GM18519 (cell line): ENCODE measurements around the gene ZDHHC3.

Experiments used
- ATAC-seq: cut with Tn5 transposase; IDR thresholded peaks from one replicate; pipeline ENCODE4 v1.9.1; 2021; ENCODE audit warnings: mild to moderate bottlenecking, moderate library complexity; ENCODE audit not compliant: unreplicated experiment, low FRiP score

The ZDHHC3 gene, protein sequence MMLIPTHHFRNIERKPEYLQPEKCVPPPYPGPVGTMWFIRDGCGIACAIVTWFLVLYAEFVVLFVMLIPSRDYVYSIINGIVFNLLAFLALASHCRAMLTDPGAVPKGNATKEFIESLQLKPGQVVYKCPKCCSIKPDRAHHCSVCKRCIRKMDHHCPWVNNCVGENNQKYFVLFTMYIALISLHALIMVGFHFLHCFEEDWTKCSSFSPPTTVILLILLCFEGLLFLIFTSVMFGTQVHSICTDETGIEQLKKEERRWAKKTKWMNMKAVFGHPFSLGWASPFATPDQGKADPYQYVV

DNA sequence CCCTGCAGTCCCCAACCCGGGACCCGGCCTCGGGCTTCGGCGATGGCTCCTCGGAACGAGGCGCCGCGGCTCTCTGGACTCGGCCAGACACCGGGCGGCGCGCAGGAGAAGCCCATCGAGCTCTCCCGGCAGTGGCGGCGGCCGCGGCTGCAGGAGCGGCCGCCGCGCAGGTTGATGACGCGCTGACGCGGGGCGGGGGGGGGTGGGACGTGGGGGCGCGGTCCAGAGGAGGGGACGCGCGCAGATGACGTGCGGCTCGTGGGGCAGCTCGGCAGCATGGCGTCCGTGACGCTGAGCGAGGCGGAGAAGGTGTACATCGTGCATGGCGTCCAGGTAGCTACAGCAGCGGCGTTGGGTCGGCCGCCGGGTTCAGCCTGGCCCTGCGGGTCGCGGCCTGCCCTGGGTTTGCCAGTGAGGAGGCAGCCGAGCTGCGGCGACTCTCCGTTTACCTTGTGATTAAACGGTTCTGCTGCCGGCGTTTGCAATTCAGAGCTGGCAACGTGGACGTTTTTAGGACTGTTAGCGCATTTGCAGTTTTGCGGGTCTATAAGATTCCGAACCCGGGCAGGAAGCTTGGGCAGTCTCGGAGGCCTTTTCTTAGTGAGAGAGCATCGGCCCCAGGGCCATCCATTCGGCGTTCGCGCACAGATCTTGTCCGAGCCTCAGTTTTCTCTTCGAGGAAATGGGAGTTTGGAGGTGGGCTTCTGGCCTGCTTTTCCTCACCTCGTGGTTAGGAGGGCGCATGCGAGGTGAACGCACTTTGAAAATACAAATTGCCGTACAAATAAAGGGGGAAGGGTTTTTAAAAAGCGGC lies at the start of gene ZDHHC3, which contains the start of gene EXOSC7:
Gene ZDHHC3 (minus strand): TSS at position 173 of the 814 bp plus-strand sequence. CDS start 16,738 bp downstream, outside the sequence.
Gene EXOSC7 (plus strand): TSS at position 243 of the 814 bp plus-strand sequence. CDS start 34 bp downstream, at position 277.
- peak; percentile 65 for ATAC-seq

DNA sequence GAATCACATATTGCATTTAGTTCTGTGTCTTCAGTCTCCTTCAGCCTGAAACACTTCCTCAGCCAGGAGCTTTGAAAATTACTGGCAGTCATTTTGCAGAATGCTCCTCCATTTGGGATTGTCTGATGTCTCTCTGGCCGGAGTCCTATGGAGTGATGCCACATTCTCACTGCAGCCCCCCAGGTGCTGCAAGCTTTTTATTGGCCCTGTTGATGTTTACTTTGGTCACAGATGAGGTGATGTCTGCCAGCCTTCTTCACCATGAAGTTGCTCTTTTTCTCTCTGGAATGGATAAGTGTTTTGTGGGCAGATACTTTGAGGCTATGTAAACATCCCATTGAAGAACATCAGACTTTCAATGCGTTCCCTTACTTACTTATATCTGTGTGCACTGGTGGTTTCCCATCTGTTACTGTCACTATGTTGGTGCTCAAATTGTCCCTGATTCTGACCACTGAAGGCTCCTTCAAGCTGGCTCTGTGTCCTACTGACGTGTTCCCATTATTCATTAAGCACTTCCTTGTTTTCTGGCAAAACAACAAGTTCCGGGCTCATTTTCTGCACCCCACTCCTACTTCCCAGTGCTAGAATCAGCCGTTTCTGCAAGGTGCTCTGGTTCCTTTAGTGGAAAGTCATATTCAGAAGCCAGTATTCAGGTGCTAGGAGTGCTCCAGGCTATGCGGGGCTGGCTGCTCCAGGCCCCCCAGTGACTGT lies 48.7 kb upstream of the ZDHHC3 start:
- ATAC-seq: no peak

DNA sequence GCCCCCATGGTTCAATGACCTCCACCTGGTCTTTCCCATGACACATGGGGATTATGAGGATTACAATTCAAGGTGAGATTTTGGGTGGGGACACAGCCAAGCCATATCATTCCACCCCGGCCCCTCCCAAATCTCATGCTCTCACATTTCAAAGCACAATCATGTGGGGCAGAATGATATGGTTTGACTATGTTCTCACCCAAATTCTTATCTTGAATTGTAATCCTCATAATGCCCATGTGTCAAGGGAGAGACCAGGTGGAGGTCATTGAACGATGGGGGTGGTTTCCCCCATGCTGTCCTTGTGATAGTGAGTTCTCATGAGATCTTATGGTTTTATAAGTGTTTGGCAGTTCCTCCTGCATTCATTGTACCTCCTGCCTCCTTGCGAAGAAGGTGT lies 47.7 kb upstream of the ZDHHC3 start:
- no peak for ATAC-seq

DNA sequence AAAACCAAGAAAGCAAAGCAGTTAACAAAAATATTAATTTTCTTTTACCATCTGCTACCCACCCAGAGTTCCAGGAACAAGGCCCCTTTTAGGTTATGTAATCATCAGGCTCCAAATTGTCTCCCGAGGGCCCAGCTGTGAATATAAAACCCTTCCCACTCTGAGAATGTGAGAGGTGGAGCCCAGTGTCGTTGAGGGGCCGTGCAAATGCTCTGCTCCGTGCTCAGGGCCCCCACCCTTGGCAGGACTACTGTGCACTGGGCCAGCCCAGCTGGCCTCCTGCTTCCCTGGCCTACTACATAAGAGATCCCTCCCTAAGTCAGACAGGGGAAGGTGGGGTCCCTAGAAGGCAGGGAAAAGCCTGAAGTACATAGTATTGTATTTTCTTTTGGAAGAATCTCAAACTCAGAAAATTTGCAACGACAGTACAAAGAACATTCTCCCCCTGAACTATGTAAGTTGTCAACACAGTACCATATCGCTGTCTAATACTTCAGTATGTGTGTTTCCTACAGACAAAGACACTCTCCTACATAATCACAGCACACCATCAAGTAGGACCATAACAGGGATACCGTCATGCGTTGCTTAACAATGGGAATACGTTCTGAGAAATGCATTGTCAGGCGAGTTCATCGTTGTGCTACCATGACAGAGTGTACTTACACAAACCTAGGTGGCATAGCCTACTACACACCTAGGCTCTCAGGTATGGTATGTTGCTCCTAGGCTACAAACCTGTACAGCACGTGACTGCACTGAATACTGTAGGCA lies 45.7 kb upstream of the ZDHHC3 start:
- ATAC-seq: no peak

DNA sequence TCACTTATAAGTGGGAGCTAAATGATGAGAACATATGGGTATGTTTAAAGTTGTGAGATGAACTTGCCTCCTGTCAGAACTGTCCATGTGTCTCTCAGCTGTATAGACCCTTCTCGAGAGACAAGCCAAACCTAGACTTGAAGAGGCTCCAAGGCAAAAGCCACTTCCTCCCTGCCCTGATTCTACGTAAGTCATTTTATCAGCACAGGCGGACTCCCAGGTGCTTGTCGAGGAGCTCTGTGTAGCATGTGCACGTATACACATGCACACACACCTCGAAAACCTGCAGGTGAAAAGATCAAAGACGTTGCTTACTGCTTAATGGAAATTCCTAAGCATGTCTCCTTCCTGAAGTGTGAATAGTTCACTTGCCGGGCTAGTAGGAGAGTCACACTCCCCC lies 44.6 kb upstream of the ZDHHC3 start:
- ATAC-seq: no peak

DNA sequence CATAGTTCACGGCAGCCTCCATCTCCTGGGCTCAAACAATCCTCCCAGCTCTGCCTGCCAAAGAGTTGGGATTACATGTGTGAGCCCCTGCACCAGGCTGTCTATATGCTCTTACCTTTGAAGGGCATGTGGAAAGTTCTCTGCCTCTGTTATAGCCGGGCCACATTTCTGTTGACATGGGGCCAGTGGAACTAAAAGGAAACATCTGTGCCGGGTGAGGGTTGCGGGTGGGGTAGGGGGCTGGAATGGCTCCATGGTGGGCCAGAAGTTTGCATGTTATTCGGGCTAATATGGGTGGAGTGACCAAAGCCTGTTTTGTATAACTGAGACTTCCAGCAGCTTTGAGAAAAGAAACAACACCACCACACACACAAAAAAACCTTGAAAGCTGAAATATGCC lies 41.8 kb upstream of the ZDHHC3 start:
- no peak for ATAC-seq

DNA sequence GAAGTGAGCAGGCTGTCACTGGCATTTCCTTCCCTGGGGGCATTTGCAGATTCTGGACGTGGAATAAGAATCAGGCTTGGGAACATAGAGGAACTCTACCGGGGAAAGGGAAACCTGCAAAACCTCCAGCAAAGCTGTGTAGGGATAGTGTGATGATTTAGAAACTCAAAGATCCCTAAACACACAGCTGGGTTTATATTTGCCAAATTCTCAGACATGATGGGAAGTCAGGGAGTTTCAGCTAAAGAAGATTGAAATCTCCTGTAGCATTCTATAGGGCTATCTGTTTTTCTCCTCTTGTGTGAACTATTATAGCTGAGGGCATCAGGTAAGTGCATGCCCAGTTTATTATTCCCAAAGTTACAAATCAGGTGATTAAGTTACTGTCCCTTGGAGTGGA lies 40.9 kb upstream of the ZDHHC3 start:
- ATAC-seq: no peak

DNA sequence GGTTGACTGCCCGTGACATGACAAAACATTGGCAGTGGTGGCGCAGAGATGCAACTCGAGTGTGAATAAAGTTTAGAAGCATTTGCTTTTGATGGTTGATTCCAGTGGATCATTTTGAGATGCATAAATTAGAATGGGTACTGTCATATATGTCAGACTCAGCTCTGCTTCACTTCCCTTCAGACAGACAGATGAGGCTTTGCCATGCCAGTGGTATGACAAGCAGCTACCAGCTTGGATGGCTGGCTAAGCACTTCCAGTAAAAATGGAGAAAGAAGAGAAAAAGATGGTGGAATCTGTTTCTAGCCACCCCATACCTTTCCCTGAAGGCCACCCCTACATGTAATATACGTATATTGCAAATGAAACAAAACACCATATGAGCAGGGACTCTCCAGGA lies 36.6 kb upstream of the ZDHHC3 start:
- ATAC-seq: no peak

DNA sequence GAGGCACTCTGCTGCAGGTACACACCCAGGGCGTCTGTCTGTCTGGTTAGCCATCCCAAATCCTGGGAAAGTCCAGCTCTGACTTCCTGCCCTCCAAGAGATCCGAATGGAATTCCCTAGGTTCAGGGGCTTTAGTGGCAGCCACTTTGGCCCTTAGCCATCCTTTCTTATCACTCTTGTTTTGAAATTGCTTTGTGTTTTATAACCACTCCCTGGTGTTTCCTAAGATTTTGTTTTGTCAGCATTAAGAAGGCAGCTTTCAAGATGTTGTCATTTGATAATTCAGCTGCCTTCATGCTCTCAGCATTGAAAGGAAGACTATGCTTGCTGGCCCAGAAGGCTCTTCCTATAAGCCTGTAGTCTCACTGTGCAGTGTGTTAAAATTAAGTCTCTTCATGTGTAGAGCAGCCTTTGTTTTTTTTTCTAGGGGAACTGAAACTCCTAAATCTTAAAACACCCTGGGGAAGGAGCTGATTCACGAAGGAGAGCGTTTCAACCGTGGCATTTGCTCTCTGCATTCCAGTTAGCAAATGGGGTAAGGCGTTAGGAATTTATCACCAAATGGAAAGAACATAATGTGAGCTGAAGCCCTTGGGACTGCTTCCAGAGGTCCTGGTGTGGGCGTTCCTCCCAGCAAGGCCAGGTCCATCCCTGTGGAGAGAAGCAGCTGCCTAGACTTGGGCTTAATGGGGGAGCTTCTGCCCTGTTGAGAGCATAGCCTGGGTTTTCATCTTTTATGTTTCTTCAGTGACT lies 36.0 kb upstream of the ZDHHC3 start:
- ATAC-seq: peak; percentile 41

DNA sequence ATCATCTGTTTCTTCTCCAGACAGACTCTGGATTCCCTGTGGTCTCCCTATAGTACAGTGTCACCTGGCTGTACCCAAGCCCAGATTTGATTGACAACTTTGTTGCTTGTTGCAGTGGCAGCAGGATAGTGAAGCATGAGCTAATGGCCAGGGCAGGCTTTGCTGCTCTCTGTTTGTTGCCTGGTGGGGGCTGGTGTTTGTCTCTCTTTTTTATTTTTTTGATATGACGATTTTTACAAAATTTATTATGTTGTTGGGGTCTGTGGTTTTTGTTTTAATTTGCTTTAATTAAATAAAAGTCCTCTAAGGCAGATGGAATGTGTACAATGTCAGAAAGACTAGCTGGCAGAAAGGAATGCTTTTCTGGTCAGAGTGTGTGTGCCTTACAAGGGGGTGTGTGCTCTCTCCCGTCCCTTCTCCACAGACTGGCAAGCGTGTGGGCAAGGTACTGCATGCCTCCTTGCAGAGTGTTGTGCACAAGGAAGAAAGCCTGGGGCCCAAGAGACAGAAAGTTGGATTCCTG lies 34.9 kb upstream of the ZDHHC3 start:
- no peak for ATAC-seq

DNA sequence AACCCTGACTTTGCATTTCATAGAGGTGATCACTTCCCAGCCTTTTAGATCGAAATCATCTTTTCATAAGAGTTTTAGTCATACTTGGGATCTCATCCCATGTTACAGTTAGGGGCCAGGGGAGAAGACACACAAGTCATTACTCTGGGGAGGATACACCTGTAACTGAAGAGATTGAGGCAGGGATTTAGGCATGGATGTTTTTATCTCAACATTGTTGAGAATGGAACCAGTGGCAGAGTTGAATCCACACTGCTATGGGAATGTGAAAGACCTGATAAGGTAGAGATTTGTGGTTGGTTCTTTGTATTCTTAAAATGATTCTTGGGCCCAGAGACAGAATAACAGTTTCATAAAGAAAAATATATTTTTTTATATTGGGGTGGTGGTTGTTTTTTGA lies 33.9 kb upstream of the ZDHHC3 start:
- ATAC-seq: no peak

DNA sequence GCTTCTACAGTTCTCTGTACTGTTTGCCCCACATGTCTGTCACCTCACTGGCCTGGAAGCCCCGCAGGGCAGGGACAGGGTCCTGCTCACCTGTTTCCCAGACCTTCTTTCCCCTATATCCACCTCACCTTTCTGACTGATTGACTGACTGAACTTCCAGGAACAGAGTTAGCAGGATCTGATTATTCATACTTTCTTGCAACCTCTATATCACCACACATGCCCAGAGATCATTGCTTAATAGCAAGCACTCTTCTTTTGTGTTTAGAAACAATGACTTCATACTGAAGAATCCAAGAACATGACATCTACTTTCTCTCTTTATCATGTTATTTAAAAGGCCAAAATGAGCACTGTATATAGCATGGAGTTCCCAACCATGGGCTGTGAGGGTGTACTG lies 32.1 kb upstream of the ZDHHC3 start:
- ATAC-seq: no peak

DNA sequence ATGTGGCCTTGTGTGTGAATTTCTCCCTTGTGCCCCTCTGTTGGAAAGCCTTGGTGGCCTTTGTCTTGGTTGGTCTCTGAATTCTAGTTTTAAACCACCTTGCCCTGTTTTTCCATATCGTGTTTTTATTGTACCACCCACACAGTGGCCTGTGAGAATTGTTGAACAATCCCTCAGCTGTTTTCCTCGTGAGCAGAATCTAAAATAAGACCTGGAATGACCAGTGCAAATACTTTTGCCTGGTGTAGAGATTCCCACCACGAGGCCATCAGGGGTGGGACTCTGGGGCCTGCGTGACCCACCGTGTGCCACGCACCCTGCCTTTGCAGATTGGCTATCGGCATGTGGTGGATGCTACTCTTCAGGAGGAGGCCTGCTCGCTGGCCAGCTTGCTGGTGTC lies 31.1 kb upstream of the ZDHHC3 start:
- ATAC-seq: no peak

DNA sequence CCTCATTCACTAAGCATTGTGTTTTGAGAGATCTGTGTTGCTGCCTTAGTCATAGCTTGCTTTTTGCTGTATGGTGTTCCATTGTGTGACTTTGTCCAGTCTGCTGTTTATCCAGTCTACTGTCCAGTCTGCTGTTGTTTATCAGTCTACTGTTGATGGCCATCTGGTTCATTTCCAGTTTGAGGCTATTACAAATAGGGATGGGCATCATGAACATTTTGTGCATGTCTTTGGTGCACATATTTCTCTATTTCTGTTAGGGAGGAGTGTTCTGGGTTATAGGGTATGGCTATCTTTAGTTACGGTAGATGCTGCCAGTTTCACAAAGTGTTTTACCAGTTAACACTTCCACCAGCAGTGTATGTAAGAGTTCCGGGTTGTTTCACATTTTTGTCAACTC lies 27.9 kb upstream of the ZDHHC3 start:
- ATAC-seq: no peak

DNA sequence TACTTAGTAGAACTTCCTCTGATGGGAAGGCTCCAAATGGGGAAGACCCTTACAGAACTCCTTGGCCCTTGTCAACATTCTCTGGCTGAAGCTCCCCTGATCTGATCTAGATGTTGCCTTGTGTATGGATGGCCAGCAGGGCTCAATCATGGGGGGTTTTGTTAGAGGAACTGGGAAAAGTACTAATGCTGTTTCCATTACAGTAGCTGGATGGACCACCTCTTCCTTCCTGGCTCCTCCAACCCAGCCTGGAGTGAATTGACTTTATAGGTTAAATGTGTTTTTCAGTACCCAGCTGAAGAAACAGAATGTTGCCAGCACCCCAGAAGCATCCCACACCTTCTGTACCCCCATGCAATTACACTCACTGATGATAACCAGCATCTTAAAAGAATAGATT lies 27.4 kb upstream of the ZDHHC3 start:
- ATAC-seq: no peak

DNA sequence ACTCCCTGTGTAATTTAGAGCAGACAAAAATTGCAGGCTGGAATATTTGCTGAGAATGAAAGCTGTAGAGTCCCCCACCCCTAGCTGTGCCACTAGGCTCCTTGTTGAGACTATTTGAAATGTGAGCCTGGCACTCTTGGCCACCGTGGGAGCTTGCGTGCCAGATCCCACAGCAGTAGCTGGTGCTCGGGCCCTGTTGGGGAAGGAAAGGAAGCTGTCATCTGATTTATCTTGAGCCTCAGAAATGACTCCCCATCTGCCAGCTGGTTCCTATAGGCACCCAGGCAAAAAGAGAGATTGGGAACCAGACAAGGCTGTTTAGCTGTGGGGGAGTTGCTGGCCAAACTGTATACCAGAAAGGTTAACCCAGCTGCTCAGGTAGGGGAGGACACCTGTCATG lies 26.7 kb upstream of the ZDHHC3 start:
- no peak for ATAC-seq

DNA sequence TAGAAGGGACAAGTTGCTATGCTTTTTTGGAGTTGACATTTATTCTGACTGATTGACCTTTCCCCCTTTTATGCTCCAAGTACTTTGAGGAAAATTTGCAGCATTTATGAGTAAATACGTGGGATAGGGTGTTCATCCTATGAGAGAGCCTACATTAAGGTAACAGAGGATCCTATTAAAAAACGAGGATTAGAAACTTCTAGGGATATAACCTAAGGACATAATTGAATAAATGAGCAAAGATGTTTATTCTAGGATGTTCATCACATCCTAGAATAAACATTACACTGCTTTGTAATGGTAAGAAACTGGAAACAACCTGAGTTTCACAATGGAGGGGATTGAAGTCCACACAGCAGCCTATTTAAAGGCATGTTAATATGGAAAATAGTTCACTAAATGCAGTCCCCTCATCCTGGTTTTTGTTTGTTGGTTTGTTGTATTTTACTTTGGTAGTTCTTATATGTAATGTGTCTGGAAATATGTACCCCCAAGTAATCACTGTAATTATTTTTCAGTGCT lies 26.2 kb upstream of the ZDHHC3 start:
- ATAC-seq: no peak

DNA sequence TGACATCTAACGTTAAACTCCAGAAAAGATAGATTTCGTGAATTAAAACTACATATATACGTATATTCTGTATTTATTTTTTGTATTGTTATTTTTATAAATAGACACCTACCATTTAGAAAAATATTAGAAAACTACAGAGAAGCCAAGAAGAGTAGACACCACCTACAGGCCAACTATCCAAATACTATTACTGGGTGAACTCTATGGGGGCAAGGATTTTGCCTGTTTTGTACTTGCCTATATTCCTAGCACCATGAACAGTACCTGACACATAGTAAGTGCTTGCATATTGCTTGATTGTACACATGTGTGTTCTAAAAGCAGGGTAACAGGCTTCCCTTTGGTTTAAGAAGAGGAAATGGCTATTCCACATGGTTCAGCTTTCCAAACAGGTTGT lies 25.8 kb upstream of the ZDHHC3 start:
- no peak for ATAC-seq

DNA sequence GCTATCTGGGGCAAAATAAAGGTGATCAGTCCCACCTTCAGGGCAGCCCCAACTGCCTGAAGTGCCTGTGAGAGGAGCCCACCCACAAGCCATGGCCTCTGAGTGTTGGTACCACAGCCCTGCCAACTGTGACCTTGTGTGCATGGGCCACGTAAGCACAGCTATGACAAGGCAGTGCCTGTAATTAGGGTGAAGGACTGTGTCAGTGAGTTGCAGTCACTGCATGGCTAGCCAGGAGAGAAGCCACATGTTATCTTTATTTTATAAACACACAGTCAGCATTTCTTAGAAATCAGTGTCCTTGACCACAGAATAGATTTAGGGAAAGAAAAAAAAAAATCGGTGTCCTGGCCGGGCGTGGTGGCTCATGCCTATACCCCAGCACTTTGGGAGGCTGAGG lies 24.8 kb upstream of the ZDHHC3 start:
- no peak for ATAC-seq
